Cardiac fibroblast (primary cell): ENCODE results near the gene WDR7.

ENCODE experiments used
- DNase-seq, 2 donors: peaks; one replicate each; pipeline versions ENCODE4 v3.0.0 to v3.0.0-alpha.2; 2010; ENCODE audit warnings: low read depth in 2 of 2
- H3K4me3 ChIP-seq, 2 donors: replicated peaks in 1 of 2; 1 replicate in 1 of 2; 2 replicates in 1 of 2; pipeline ENCODE4 v1.5.1; 2011; ENCODE audit warnings: low read depth in 2 of 2, low read length in 2 of 2, mild to moderate bottlenecking in 2 of 2, moderate library complexity in 1 of 2
- TF ChIP-seq, protein P1 (sequence below): IDR thresholded peaks from one replicate; pipeline ENCODE4 v1.5.1; 2011; ENCODE audit warnings: low read depth, mild to moderate bottlenecking, low read length, inconsistent platforms

WDR7 gene

DNA sequence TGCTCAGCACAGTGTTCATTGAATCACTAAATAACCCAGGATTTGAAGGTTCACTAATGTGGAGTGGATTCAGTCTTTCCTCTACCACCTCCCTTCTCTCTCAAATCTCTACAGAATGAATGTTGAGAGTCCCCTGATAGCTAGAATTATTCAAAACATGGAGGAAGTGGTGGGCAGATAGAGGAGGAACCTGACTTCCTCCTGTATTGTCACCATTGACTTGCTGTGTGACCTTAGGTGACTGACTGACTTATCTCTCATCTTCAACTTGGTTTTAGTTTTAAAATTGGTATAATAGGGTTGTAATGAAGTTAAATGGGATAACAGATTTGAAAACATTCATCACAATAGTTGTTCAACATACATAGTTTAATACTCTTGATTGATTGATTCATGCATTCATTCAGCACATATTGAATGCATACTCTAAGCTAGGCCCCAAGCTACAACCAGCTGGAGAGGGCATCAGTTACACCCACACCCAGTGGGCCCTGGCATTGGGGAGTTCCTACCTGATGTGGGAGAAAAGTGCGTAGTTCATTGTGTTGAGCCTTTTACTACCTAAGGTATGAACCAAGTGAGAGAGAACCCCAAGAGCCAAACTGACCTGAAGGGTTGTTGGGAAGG lies 96.0 kb downstream of the WDR7 start:
- no peak overlapping the region for H3K4me3 ChIP-seq
- TF ChIP-seq, protein P1, sequence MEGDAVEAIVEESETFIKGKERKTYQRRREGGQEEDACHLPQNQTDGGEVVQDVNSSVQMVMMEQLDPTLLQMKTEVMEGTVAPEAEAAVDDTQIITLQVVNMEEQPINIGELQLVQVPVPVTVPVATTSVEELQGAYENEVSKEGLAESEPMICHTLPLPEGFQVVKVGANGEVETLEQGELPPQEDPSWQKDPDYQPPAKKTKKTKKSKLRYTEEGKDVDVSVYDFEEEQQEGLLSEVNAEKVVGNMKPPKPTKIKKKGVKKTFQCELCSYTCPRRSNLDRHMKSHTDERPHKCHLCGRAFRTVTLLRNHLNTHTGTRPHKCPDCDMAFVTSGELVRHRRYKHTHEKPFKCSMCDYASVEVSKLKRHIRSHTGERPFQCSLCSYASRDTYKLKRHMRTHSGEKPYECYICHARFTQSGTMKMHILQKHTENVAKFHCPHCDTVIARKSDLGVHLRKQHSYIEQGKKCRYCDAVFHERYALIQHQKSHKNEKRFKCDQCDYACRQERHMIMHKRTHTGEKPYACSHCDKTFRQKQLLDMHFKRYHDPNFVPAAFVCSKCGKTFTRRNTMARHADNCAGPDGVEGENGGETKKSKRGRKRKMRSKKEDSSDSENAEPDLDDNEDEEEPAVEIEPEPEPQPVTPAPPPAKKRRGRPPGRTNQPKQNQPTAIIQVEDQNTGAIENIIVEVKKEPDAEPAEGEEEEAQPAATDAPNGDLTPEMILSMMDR: no peak
- no peak for DNase-seq

GRCh38 chr18:56747857-56748256 lies 96.7 kb downstream of the WDR7 start:
- no peak overlapping the region for H3K4me3 ChIP-seq
- TF ChIP-seq, protein P1: no peak
- DNase-seq: no peak

DNA sequence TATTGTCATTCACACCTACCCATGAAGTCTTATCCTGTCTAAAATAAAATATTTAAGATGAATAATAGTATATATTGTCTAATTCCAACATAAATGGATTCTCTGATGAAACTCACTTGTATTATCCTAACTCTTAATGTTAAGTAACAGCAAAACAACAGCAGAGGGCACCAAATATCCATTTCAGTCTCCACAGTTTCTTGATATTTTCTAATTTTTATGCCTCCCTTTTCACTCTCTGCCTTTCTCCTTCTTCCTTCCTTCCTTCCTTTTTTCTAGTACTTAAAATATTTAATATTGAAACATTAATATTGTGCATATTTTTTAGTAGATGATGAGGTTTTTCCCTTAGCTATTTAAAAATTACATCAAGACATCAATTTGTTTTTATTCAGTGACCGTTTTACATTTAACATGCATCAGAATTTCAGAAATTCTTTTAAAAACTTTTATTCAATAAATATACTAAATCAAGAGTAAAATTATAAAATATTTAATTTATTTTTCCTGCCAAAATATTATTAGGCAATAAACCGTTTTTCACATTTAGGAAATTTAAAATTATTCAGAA lies 97.6 kb downstream of the WDR7 start:
- no peak overlapping the region for H3K4me3 ChIP-seq
- TF ChIP-seq, protein P1: peak; percentile 53
- DNase-seq: peak; percentile 65 to 67

DNA sequence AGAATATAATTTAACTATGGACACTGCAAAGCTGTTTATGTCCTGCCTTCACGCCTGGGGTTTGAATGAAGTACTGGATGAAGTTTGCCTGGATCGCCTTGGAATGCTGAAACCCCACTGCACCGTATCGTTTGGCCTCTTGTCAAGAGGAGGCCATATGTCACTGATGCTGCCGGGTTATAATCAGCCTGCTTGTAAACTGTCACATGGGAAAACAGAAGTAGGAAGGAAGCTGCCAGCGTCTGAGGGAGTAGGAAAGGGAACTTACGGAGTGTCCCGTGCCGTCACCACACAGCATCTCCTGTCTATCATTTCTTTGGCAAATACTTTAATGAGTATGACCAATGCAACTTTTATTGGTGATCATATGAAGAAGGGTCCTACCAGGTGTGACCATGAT lies 105.8 kb downstream of the WDR7 start:
- DNase-seq: no peak

GRCh38 chr18:56770097-56770496 lies 118.9 kb downstream of the WDR7 start:
- TF ChIP-seq, protein P1: no peak
- H3K4me3 ChIP-seq: no peak overlapping the region
- no peak for DNase-seq

More for the DNA sequence above, 105.8 kb downstream of the WDR7 start:
- H3K4me3 ChIP-seq: no peak overlapping the region
- TF ChIP-seq, protein P1: no peak

GRCh38 chr18:56770873-56771272 lies 119.7 kb downstream of the WDR7 start:
- DNase-seq: peak; percentile 3 to 42
- H3K4me3 ChIP-seq: no peak overlapping the region
- TF ChIP-seq, protein P1: no peak
